Stomach smooth muscle (tissue), 2 donors: ENCODE results near the gene PRR15.
"Not testable (repeated sequence)": the region's sequence is repeated elsewhere in the genome, so short reads cannot be mapped to it uniquely, and the experiment has no call there.

Experiments
- H3K27ac ChIP-seq: one replicate; pipeline ENCODE4 v1.7.0; 2013; ENCODE audit warnings: mild to moderate bottlenecking, low read length, inconsistent platforms
- H3K27me3 ChIP-seq, 2 donors: one replicate each; pipeline ENCODE4 v1.7.0; 2013; ENCODE audit warnings: low read length in 2 of 2; ENCODE audit not compliant: insufficient read depth in 2 of 2, control insufficient read depth in 1 of 2
- H3K36me3 ChIP-seq, 2 donors: one replicate each; pipeline ENCODE4 v1.7.0; 2013; ENCODE audit warnings: low read length in 2 of 2; ENCODE audit not compliant: control insufficient read depth in 2 of 2, insufficient read depth in 2 of 2
- H3K4me1 ChIP-seq: one replicate; pipeline ENCODE4 v1.7.0; 2013; ENCODE audit warnings: low read length; ENCODE audit not compliant: control insufficient read depth, insufficient read depth
- H3K4me3 ChIP-seq, 2 donors: one replicate each; pipeline ENCODE4 v1.7.0; 2013; ENCODE audit warnings: low read length in 2 of 2
- H3K9ac ChIP-seq, 2 donors: one replicate each; pipeline ENCODE4 v1.7.0; 2013; ENCODE audit warnings: low read length in 2 of 2, mild to moderate bottlenecking in 1 of 2
- H3K9me3 ChIP-seq, 2 donors: one replicate each; pipeline ENCODE4 v1.7.0; 2013; ENCODE audit warnings: low read length in 2 of 2; ENCODE audit not compliant: control insufficient read depth in 2 of 2
- donor health status: healthy.
- donor health status: Pancreatic carcinoma.

Gene PRR15, protein sequence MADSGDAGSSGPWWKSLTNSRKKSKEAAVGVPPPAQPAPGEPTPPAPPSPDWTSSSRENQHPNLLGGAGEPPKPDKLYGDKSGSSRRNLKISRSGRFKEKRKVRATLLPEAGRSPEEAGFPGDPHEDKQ

GRCh38 chr7:29563590-29564495 is at the start of gene PRR15:
TSS of gene PRR15 (plus strand) at chr7:29563835. CDS start at chr7:29566330, 2,495 bp downstream.
- peaks cover 33% of the 10 kb centered on the region for H3K4me1 ChIP-seq
- H3K27me3 ChIP-seq: peaks cover 29 to 55% of the 10 kb centered on the region in 2 donors
- H3K4me3 ChIP-seq: peak within 1 kb of the TSS; percentile 68 to 77
- no peaks in the 10 kb centered on the region for H3K9me3 ChIP-seq
- H3K9ac ChIP-seq: peak within 1 kb of the TSS in 1 of 2 donors; percentile 36
- H3K36me3 ChIP-seq: no peaks in the 10 kb centered on the region
- no peak within 1 kb of the TSS for H3K27ac ChIP-seq

DNA sequence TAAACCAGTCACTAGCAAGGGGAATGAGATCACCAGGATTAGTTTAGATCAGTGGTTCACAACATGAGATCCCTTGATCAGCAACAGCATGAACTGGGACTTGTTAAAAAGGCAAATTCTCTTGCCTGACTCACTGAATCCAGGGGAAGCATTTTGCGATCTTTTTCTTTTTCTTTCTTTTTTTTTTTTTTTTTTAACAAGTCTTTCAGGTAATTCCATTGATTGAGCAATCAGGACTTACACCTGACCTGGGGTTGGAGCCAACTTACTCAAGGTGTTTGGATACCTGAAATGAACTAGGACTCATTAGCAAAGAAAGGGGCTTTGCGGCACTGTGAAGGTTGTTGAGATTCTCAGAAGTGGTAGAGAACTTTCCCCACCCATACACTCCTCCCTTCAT is 47.1 kb upstream of the PRR15 start:
- H3K4me1 ChIP-seq: no peaks in the 10 kb centered on the region
- no peak overlapping the region for H3K4me3 ChIP-seq
- no peak overlapping the region for H3K27ac ChIP-seq
- no peak overlapping the region for H3K9ac ChIP-seq
- H3K9me3 ChIP-seq: no peaks in the 10 kb centered on the region
- peaks cover 0 to 2% of the 10 kb centered on the region in 2 donors for H3K36me3 ChIP-seq
- no peaks in the 10 kb centered on the region for H3K27me3 ChIP-seq

- Histone ChIP-seq H3K9ac (no peak overlapping the region), H3K27ac (no peak overlapping the region), H3K36me3 (no peaks in the 10 kb centered on the region), H3K27me3 (no peaks in the 10 kb centered on the region), H3K4me1 (no peaks in the 10 kb centered on the region), H3K9me3 (no peaks in the 10 kb centered on the region), H3K4me3 (no peak overlapping the region)
These were observed 45.0 kb upstream of the PRR15 start for GRCh38 chr7:29518616-29519015.

DNA sequence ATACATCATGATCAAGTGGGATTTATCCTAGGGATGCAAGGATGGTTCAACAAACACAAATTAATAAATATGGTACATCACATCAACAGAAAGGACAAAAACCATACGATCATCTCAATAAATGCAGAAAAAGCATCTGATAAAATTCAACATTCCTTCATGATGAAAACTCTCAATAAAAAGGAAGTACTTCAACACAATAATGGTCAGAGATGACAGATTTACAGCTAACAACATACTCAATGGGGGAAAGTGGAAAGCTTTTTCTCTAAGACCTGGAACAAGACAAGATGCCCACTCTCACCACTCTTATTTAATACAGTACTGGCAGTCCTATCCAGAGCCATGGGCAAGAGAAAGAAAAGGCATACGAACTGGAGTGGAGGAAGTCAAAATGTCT is 39.9 kb upstream of the PRR15 start:
- H3K4me1 ChIP-seq: no peaks in the 10 kb centered on the region
- H3K9me3 ChIP-seq: no peaks in the 10 kb centered on the region
- H3K4me3 ChIP-seq: no peak overlapping the region
- H3K36me3 ChIP-seq: no peaks in the 10 kb centered on the region
- no peaks in the 10 kb centered on the region for H3K27me3 ChIP-seq
- no peak overlapping the region for H3K9ac ChIP-seq
- H3K27ac ChIP-seq: no peak overlapping the region

GRCh38 chr7:29527505-29528108 is 36.0 kb upstream of the PRR15 start:
- no peak overlapping the region for H3K4me3 ChIP-seq
- H3K9ac ChIP-seq: no peak overlapping the region
- no peak overlapping the region for H3K27ac ChIP-seq
- no peaks in the 10 kb centered on the region for H3K27me3 ChIP-seq
- no peaks in the 10 kb centered on the region for H3K36me3 ChIP-seq
- no peaks in the 10 kb centered on the region for H3K9me3 ChIP-seq
- H3K4me1 ChIP-seq: no peaks in the 10 kb centered on the region

GRCh38 chr7:29528526-29528925 is 35.1 kb upstream of the PRR15 start:
- not testable (repeated sequence) for H3K4me3 ChIP-seq, H3K9me3 ChIP-seq, H3K4me1 ChIP-seq, H3K27ac ChIP-seq, H3K27me3 ChIP-seq, H3K36me3 ChIP-seq, H3K9ac ChIP-seq

DNA sequence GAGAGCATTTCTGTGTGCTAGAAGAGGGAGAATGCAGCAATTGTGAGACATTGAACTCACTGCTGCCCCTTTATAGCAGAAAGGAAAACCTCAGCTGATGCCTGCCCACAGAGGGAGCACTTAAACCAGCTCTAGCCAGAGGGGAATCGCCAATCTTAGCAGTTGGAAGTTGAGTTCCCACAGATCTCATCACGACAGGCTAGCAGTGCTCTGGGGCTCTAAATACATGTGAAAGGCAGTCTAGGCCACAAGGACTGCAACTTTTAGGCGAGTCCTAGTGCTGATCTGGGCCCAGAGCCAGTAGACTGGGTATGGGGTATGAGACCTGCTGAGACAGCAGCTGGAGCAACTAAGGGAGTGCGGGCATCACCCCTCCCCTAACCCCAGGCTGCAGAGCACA is 25.2 kb upstream of the PRR15 start:
- Histone ChIP-seq H3K4me1 (no peaks in the 10 kb centered on the region), H3K9ac (no peak overlapping the region), H3K4me3 (no peak overlapping the region), H3K27ac (no peak overlapping the region), H3K27me3 (no peaks in the 10 kb centered on the region), H3K9me3 (peaks cover 0 to 3% of the 10 kb centered on the region in 2 donors), H3K36me3 (no peaks in the 10 kb centered on the region)

DNA sequence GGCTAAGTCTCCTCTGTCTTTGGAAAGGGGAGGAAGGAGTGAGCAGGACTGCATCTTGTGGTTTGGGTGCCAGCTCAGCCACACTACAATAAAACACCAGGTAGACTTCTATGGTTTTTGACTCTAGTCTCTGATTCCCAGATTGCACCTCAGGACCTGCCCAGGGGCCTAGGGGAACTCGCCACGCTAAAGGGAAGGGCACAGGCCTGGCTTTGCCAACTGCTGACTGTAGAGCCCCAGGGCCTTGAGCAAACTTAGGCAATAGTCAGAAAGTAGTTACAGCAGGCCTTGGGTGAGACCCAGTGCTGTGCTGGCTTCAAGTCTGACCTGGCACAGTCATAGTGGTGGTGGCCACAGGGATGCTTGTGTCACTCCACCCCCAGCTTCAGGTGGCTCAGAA is 24.2 kb upstream of the PRR15 start:
- H3K27ac ChIP-seq: no peak overlapping the region
- no peaks in the 10 kb centered on the region for H3K27me3 ChIP-seq
- no peaks in the 10 kb centered on the region for H3K36me3 ChIP-seq
- no peaks in the 10 kb centered on the region for H3K4me1 ChIP-seq
- H3K9ac ChIP-seq: no peak overlapping the region
- H3K9me3 ChIP-seq: peaks cover 0 to 3% of the 10 kb centered on the region in 2 donors
- no peak overlapping the region for H3K4me3 ChIP-seq

DNA sequence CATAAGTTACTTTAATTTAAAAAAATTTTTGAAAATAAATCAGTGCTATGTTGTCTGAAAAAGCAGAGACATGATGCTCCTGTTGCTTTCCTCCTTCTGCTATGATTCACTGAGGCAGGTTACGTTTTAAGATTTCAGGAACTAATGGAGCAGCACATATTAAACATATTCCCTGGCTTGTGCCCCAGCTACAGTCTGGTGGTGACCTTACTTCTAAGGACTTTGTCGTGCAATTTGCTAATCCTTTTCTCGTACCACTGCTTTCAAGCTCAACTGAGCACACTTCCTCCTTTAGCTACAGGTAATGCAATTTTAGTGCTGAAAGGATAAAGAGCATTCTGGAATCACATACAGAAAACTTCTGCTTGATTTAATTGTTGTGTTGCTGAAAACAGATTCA is 16.2 kb upstream of the PRR15 start:
- H3K9ac ChIP-seq: no peak overlapping the region
- no peaks in the 10 kb centered on the region for H3K4me1 ChIP-seq
- H3K4me3 ChIP-seq: no peak overlapping the region
- no peaks in the 10 kb centered on the region for H3K27me3 ChIP-seq
- H3K9me3 ChIP-seq: no peaks in the 10 kb centered on the region
- no peak overlapping the region for H3K27ac ChIP-seq
- no peaks in the 10 kb centered on the region for H3K36me3 ChIP-seq

- Histone ChIP-seq H3K4me3 (no peak overlapping the region), H3K27ac (no peak overlapping the region), H3K4me1 (no peaks in the 10 kb centered on the region), H3K9me3 (no peaks in the 10 kb centered on the region), H3K36me3 (no peaks in the 10 kb centered on the region), H3K9ac (no peak overlapping the region), H3K27me3 (no peaks in the 10 kb centered on the region)
These were observed 14.8 kb upstream of the PRR15 start for GRCh38 chr7:29548823-29549222.

DNA sequence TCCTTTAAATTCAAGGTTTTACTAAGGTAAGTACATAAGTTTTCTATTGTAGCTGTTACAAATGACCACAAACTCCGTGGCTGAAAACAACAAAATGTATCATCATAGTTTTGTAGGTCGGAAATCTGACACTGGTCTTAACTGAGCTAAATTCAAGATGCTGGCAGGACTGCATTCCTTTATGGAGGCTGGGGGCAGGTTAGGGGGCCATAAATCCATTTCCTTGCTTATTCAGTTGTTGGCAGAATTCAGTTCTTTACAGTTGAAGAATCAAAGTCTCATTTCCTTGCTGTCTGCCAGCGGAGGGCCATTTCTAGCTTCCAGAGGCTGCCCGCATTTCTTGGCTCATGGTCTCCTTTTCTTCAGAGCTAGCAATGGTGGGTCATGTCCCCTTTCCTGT is 11.2 kb upstream of the PRR15 start:
- Histone ChIP-seq H3K27me3 (peaks cover 0 to 2% of the 10 kb centered on the region in 2 donors), H3K27ac (no peak overlapping the region), H3K4me3 (no peak overlapping the region)

More for the DNA sequence above, 11.2 kb upstream of the PRR15 start:
- Histone ChIP-seq H3K9me3 (no peaks in the 10 kb centered on the region), H3K4me1 (no peaks in the 10 kb centered on the region), H3K9ac (no peak overlapping the region), H3K36me3 (no peaks in the 10 kb centered on the region)
